Esophagus (tissue), 2 donors: ENCODE results near the gene MSANTD3. TPM values are rescaled to one million over a fixed set of nuclear protein-coding genes. Genes with fewer than 3 reads are reported as not detected.
A peak's percentile ranks its signal among the peaks of the same experiment; 100 is the strongest.
"Not testable (repeated sequence)": the region's sequence is repeated elsewhere in the genome, so short reads cannot be mapped to it uniquely, and the experiment has no call there.

Experiments
- H3K27ac ChIP-seq, 2 donors: one replicate each; pipeline ENCODE4 v1.5.1; 2013; ENCODE audit warnings: low read depth in 2 of 2, mild to moderate bottlenecking in 2 of 2, inconsistent platforms in 1 of 2, low read length in 1 of 2, moderate library complexity in 1 of 2
- H3K27me3 ChIP-seq, 2 donors: one replicate each; pipeline ENCODE4 v1.6.1; 2013; ENCODE audit warnings: low read length in 2 of 2, control low read depth in 1 of 2, mild to moderate bottlenecking in 1 of 2; ENCODE audit not compliant: insufficient read depth in 2 of 2, control insufficient read depth in 1 of 2
- H3K36me3 ChIP-seq, 2 donors: one replicate each; pipeline ENCODE4 v1.6.1; 2013; ENCODE audit warnings: low read length in 1 of 2; ENCODE audit not compliant: control insufficient read depth in 2 of 2, insufficient read depth in 2 of 2
- H3K4me1 ChIP-seq, 2 donors: one replicate each; pipeline ENCODE4 v1.6.1; 2013; ENCODE audit warnings: low read length in 1 of 2; ENCODE audit not compliant: control insufficient read depth in 2 of 2, insufficient read depth in 2 of 2
- H3K4me3 ChIP-seq, 2 donors: one replicate each; pipeline ENCODE4 v1.5.1; 2013; ENCODE audit warnings: low read length in 2 of 2, mild to moderate bottlenecking in 2 of 2, low read depth in 1 of 2, moderate library complexity in 1 of 2
- H3K9me3 ChIP-seq, 2 donors: one replicate each; pipeline ENCODE4 v1.6.1; 2013; ENCODE audit warnings: mild to moderate bottlenecking in 2 of 2, low read depth in 1 of 2, low read length in 1 of 2, moderate library complexity in 1 of 2; ENCODE audit not compliant: control insufficient read depth in 2 of 2, insufficient read depth in 1 of 2
- WGBS, 2 donors: extraction: QIAGEN DNeasy Blood & Tissue Kit; methylation state at CpG; one replicate each; pipeline ENCODE4 v1.1.7; 2013; 5-methylcytosine and 5-hydroxymethylcytosine counted together
- polyA plus RNA-seq, 2 donors: library from polyadenylated mRNA; stranded (reverse); fragments of 200-250 nt; gene quantifications; one replicate each; pipeline ENCODE4 v1.2.3, GENCODE V29; 2013
- donor health status: healthy with polysubstance abuse.
- donor health status: Bipolar disorder and iron deficiency.

The MSANTD3 gene
- 1 to 10 TPM; 8.5 to 9.1 TPM for polyA plus RNA-seq

GRCh38 chr9:100426530-100427365 is at the start of gene MSANTD3:
MSANTD3 (plus strand) TSS chr9:100427143; CDS start chr9:100441939, 14,796 bp downstream.
- WGBS, 2 donors = 0% methylated on average over 34 to 80 of the region's 80 CpGs
- Histone ChIP-seq H3K27me3 (no peaks in the 10 kb centered on the region), H3K4me3 (peak within 1 kb of the TSS; percentile 77 to 97), H3K9me3 (no peaks in the 10 kb centered on the region), H3K36me3 (no peaks in the 10 kb centered on the region), H3K27ac (peak within 1 kb of the TSS; percentile 88 to 97), H3K4me1 (peaks cover 0 to 7% of the 10 kb centered on the region in 2 donors)

DNA sequence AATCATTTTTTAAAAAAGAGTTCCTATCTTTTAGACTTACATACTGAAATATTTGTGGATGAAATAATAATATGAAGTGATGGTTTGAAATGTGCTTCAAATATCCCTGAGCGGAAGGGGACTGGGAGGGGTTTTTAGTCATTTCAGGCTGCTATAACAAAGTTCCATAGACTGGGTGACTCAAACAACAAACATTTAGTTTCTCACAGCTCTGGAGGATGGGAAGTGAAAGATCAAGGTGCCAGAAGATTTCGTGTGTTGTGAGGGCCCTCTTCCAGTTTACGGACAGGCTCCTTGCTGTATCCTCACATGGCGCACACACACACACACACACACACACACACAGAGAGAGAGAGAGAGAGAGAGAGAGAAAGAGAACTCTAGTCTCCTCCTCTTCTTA is 47.1 kb upstream of the MSANTD3 start:
- Histone ChIP-seq H3K9me3 (peaks cover 0 to 4% of the 10 kb centered on the region in 2 donors), H3K36me3 (no peaks in the 10 kb centered on the region), H3K4me3 (no peak overlapping the region), H3K27ac (no peak overlapping the region), H3K4me1 (no peaks in the 10 kb centered on the region), H3K27me3 (no peaks in the 10 kb centered on the region)
- whole genome bisulfite sequencing, 2 donors = 81 to 88% methylated on average over 4 of the region's 4 CpGs

GRCh38 chr9:100392989-100393388 is 34.0 kb upstream of the MSANTD3 start:
- H3K36me3 ChIP-seq, H3K4me1 ChIP-seq, H3K27ac ChIP-seq, H3K9me3 ChIP-seq, H3K4me3 ChIP-seq, H3K27me3 ChIP-seq: not testable (repeated sequence)
- WGBS, 2 donors = 96 to 99% methylated on average over 21 of the region's 21 CpGs

DNA sequence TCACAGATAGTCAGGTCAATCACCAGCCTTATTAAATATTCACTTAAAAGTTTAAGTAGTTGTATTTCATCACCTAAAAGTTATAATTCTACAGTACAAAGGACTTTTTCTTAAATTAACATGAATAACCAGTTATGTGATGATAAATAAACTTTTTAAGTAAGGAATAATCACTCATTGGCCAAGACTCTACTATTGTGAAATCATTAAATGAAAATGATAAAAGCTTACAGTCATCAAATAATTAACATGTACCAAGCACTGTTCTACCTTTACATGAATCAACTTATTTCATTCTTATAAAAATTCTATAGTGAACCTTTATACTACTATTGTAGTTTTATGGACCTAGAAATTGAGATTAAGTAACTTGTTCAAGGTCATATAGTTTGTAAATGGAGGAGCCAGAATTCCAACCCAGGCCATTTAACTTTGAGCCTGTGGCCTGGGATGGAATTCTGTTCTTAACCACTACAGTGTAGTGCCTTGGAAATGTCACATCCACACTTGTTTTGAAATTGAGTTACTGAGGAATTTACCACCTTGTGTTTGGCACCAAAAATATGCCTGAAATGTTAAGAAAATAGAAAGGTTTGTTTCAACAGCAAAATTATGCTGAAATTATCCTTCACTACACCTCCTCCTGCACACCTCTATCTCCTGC is 32.8 kb upstream of the MSANTD3 start:
- Histone ChIP-seq H3K27me3 (no peaks in the 10 kb centered on the region), H3K36me3 (no peaks in the 10 kb centered on the region), H3K4me1 (no peaks in the 10 kb centered on the region), H3K27ac (no peak overlapping the region), H3K4me3 (no peak overlapping the region), H3K9me3 (no peaks in the 10 kb centered on the region)

DNA sequence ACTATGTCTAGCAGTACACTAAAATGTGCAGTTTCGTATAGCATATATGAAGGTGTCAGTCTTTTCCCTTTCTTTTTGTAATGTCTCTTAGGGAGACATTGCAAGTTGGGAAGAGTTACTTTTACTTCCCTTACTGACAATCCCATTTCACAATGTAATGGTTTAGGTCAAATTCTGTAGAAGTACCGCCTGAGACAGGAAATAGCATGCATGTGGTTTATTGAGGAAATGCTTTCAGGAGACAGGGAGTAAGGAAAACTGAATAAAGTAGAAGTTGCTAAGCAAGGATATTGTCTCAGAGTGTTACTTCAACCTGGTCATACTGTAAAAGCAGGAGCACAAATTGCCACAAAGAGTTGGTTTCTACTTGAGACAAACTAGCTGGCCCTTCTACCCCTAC is 32.1 kb upstream of the MSANTD3 start:
- H3K4me3 ChIP-seq = no peak overlapping the region
- WGBS, 2 donors = 78 to 86% methylated on average over 2 of the region's 2 CpGs
- no peaks in the 10 kb centered on the region for H3K4me1 ChIP-seq
- H3K27ac ChIP-seq = no peak overlapping the region
- H3K27me3 ChIP-seq = no peaks in the 10 kb centered on the region
- no peaks in the 10 kb centered on the region for H3K36me3 ChIP-seq
- H3K9me3 ChIP-seq = no peaks in the 10 kb centered on the region

DNA sequence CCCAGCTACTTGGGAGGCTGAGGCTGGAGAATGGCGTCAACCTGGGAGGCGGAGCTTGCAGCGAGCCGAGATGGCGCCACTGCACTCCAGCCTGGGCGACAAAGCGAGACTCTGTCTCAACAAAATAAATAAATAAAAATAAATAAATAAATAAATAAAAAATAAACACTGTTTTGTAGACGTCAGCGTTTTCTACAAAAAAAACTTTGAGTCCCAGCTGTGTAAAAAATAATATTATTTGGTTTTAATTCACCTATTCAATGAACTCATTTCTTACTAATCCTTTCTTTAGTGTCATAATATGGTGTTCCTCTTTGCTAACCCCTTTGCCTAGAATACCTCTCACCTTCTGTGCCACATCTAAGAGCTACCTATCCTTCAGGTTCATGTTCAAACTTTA is 30.2 kb upstream of the MSANTD3 start:
- Histone ChIP-seq H3K9me3 (no peaks in the 10 kb centered on the region), H3K27ac (no peak overlapping the region), H3K4me1 (no peaks in the 10 kb centered on the region), H3K36me3 (no peaks in the 10 kb centered on the region), H3K4me3 (no peak overlapping the region), H3K27me3 (no peaks in the 10 kb centered on the region)
- 97 to 98% methylated on average over 9 of the region's 9 CpGs for WGBS, 2 donors

GRCh38 chr9:100397529-100398266 is 29.2 kb upstream of the MSANTD3 start:
- Histone ChIP-seq H3K9me3 (no peaks in the 10 kb centered on the region), H3K27me3 (no peaks in the 10 kb centered on the region), H3K4me3 (no peak overlapping the region), H3K27ac (no peak overlapping the region), H3K4me1 (no peaks in the 10 kb centered on the region), H3K36me3 (no peaks in the 10 kb centered on the region)
- 84 to 85% methylated on average over 3 of the region's 3 CpGs for WGBS, 2 donors

GRCh38 chr9:100401042-100401441 is 25.9 kb upstream of the MSANTD3 start:
- no peaks in the 10 kb centered on the region for H3K9me3 ChIP-seq
- WGBS, 2 donors = 86 to 100% methylated on average over 1 of the region's 1 CpG
- H3K27ac ChIP-seq = no peak overlapping the region
- no peaks in the 10 kb centered on the region for H3K27me3 ChIP-seq
- H3K4me3 ChIP-seq = no peak overlapping the region
- no peaks in the 10 kb centered on the region for H3K4me1 ChIP-seq
- no peaks in the 10 kb centered on the region for H3K36me3 ChIP-seq

DNA sequence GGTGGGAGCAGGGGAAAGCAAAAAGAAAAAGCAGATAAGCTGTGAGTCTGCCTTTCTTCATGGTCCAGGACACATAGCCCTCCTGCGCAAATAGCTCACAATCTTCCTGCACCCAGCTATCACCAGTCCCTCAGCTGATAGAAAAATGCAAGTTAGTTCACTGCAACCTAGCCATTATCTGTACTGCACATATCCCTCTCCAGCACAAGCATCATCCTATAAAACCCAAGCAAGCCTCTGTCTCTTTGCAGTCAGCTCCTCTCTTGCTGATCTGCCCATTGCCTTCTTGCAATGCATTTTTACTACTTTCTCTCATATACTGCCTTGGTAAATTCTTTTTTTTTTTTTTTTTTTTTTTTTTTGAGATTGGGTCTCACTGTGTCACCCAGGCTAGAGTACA is 20.0 kb upstream of the MSANTD3 start:
- Histone ChIP-seq H3K27me3 (no peaks in the 10 kb centered on the region), H3K4me1 (peaks cover 2 to 3% of the 10 kb centered on the region in 2 donors), H3K36me3 (no peaks in the 10 kb centered on the region), H3K27ac (no peak overlapping the region), H3K9me3 (peaks cover 0 to 3% of the 10 kb centered on the region in 2 donors), H3K4me3 (no peak overlapping the region)
- 97 to 100% methylated on average over 1 of the region's 1 CpG for WGBS, 2 donors
